Lower leg skin (tissue), 4 donors: ENCODE results near the gene RPL32. TPM values are rescaled to one million over a fixed set of nuclear protein-coding genes. Genes with fewer than 3 reads are reported as not detected.

Experiments
- DNase-seq, 2 donors: peaks; one replicate each; pipeline ENCODE4 v3.0.0-alpha.2; 2019; ENCODE audit warnings: low spot score in 2 of 2
- H3K4me3 ChIP-seq: fragments of 200-600 bp; sonication (generic); 2 replicates; pipeline ENCODE4 v1.5.1; 2017; ENCODE audit warnings: mild to moderate bottlenecking, low read depth; ENCODE audit not compliant: poor library complexity, severe bottlenecking
- CTCF ChIP-seq, 3 donors: fragments of 450-650 bp; IDR thresholded peaks; one replicate each; pipeline ENCODE4 v1.5.1; 2016; ENCODE audit warnings: antibody characterized with exemption in 3 of 3, mild to moderate bottlenecking in 3 of 3, moderate library complexity in 2 of 3
- POLR2A ChIP-seq, 2 donors: fragments of 450-650 bp; IDR thresholded peaks; one replicate each; pipeline ENCODE4 v1.6.1; 2016 to 2017; ENCODE audit warnings: antibody characterized with exemption in 2 of 2, mild to moderate bottlenecking in 1 of 2, moderate library complexity in 1 of 2
- WGBS, 2 donors: methylation state at CpG; one replicate each; pipeline ENCODE4 v1.1.5; 2018; 5-methylcytosine and 5-hydroxymethylcytosine counted together
- intact Hi-C: fragments of 100-400 bp; cut with DNase I; formaldehyde crosslinking; loops from one replicate; pipeline ENCODE4 v1.15.0; 2023; ENCODE audit warnings: low total_unique reads
- total RNA-seq, 4 donors: library from RNA; depleted of rRNA; stranded (reverse); fragments of >200 nt; gene quantifications; one replicate each; pipeline ENCODE4 v1.1.0, GENCODE V29; 2016

RPL32 gene
- total RNA-seq, 4 donors from 2014 or later: 1,042 to 3,119 (median 2,671) TPM

- DNase-seq: no peak
- WGBS, 2 donors: 20 to 21% methylated on average over 1 to 4 of the region's 28 CpGs
- no peak overlapping the region for H3K4me3 ChIP-seq
- TF ChIP-seq POLR2A (IDR thresholded peaks at IDR 0.05) (no peak), CTCF (IDR thresholded peaks at IDR 0.05) (no peak)
- intact Hi-C loops: no loop called here
Observed at GRCh38 chr3:12869035-12869621, 27.8 kb upstream of the RPL32 start.

GRCh38 chr3:12868039-12869034 lies 27.0 kb upstream of the RPL32 start:
- intact Hi-C loops: no loop called here
- WGBS, 2 donors: 36 to 41% methylated on average over 36 to 42 of the region's 45 CpGs
- TF ChIP-seq POLR2A (IDR thresholded peaks at IDR 0.05) (no peak), CTCF (IDR thresholded peaks at IDR 0.05) (peak in 1 of 3 donors; percentile 93)
- no peak overlapping the region for H3K4me3 ChIP-seq
- DNase-seq: peak; percentile 73 to 95

- TF ChIP-seq CTCF (IDR thresholded peaks at IDR 0.05) (no peak), POLR2A (IDR thresholded peaks at IDR 0.05) (no peak)
- WGBS, 2 donors: 78 to 80% methylated on average over 6 of the region's 6 CpGs
- H3K4me3 ChIP-seq: no peak overlapping the region
- intact Hi-C loops: no loop called here
- DNase-seq: no peak
Observed at GRCh38 chr3:12866836-12867235, 25.5 kb upstream of the RPL32 start.

- intact Hi-C loops: no loop called here
- DNase-seq: no peak
- H3K4me3 ChIP-seq: no peak overlapping the region
- no peak for TF ChIP-seq CTCF (IDR thresholded peaks at IDR 0.05)
- TF ChIP-seq POLR2A (IDR thresholded peaks at IDR 0.05): no peak
- WGBS, 2 donors: 89 to 91% methylated on average over 4 of the region's 4 CpGs
Observed at GRCh38 chr3:12865271-12865670, 23.9 kb upstream of the RPL32 start.

GRCh38 chr3:12862387-12862786 lies 21.0 kb upstream of the RPL32 start:
- intact Hi-C loops: no loop called here
- DNase-seq: no peak
- 88 to 93% methylated on average over 8 of the region's 8 CpGs for WGBS, 2 donors
- TF ChIP-seq CTCF (IDR thresholded peaks at IDR 0.05): no peak
- TF ChIP-seq POLR2A (IDR thresholded peaks at IDR 0.05): no peak
- no peak overlapping the region for H3K4me3 ChIP-seq
